ENCODE measurements around the gene TACC3.

The TACC3 gene

DNA sequence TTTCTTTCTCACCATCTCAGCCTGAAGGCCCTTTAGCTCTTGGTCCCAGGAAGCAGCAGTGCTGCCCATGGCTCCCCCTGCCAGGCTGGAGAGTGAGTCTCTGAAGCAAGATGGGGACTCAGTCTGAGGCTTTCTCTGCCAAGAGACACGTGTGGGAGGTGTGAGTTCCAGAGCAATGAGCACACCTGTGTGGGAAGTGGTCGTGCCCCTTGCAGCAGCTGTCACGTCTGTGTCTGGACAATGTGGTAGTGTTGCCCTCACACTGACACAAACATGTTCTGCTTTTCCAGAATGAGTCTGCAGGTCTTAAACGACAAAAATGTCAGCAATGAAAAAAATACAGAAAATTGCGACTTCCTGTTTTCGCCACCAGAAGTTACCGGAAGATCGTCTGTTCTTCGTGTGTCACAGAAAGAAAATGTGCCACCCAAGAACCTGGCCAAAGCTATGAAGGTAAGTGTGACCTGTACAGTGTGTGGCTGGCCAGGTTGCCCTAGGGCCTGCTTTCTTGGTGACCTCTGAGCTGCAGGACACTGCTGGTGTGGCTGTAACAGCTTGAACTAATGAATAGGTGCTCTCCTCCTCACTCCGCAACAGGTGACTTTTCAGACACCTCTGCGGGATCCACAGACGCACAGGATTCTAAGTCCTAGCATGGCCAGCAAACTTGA, 1.9 kb downstream of the TACC3 start:
- H3K36me3 ChIP-seq, result peaks cover 17% of the 10 kb centered on the region
- no peaks in the 10 kb centered on the region for H3K9me3 ChIP-seq
- peak overlapping the region; percentile 82 to 90 for H3K4me3 ChIP-seq (ENCODE audit: low read depth in 1 of 2, low read length in 1 of 2)
- H3K27ac ChIP-seq, result peak overlapping the region; percentile 98
- TF ChIP-seq, protein P1, sequence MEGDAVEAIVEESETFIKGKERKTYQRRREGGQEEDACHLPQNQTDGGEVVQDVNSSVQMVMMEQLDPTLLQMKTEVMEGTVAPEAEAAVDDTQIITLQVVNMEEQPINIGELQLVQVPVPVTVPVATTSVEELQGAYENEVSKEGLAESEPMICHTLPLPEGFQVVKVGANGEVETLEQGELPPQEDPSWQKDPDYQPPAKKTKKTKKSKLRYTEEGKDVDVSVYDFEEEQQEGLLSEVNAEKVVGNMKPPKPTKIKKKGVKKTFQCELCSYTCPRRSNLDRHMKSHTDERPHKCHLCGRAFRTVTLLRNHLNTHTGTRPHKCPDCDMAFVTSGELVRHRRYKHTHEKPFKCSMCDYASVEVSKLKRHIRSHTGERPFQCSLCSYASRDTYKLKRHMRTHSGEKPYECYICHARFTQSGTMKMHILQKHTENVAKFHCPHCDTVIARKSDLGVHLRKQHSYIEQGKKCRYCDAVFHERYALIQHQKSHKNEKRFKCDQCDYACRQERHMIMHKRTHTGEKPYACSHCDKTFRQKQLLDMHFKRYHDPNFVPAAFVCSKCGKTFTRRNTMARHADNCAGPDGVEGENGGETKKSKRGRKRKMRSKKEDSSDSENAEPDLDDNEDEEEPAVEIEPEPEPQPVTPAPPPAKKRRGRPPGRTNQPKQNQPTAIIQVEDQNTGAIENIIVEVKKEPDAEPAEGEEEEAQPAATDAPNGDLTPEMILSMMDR (IDR thresholded peaks at IDR 0.05), result no peak
- H3K27me3 ChIP-seq, result no peaks in the 10 kb centered on the region
- peaks cover 85 to 88% of the 10 kb centered on the region in 2 experiments for H3K4me1 ChIP-seq (ENCODE audit: control insufficient read depth in 1 of 2, insufficient read depth in 1 of 2, low read depth in 1 of 2, low read length in 1 of 2)

- TF ChIP-seq, protein P1 (IDR thresholded peaks at IDR 0.05), result no peak
- Histone ChIP-seq H3K4me3 (ENCODE audit: low read depth in 1 of 2, low read length in 1 of 2) (peak overlapping the region; percentile 82 to 90), H3K36me3 (peaks cover 38% of the 10 kb centered on the region), H3K4me1 (ENCODE audit: control insufficient read depth in 1 of 2, insufficient read depth in 1 of 2, low read depth in 1 of 2, low read length in 1 of 2) (peaks cover 85% of the 10 kb centered on the region in 2 experiments), H3K27me3 (no peaks in the 10 kb centered on the region), H3K27ac (peak overlapping the region; percentile 98), H3K9me3 (no peaks in the 10 kb centered on the region)
Measured at GRCh38 chr4:1725521-1725920, 4.2 kb downstream of the TACC3 start.

GRCh38 chr4:1726146-1726934, 5.0 kb downstream of the TACC3 start:
- Histone ChIP-seq H3K36me3 (peaks cover 46% of the 10 kb centered on the region), H3K9me3 (no peaks in the 10 kb centered on the region), H3K4me3 (ENCODE audit: low read depth in 1 of 2, low read length in 1 of 2) (peak overlapping the region; percentile 82 to 90), H3K27me3 (no peaks in the 10 kb centered on the region), H3K4me1 (ENCODE audit: control insufficient read depth in 1 of 2, insufficient read depth in 1 of 2, low read depth in 1 of 2, low read length in 1 of 2) (peaks cover 82 to 84% of the 10 kb centered on the region in 2 experiments), H3K27ac (peak overlapping the region; percentile 98)
- TF ChIP-seq, protein P1 (IDR thresholded peaks at IDR 0.05), result peak; percentile 99

- Histone ChIP-seq H3K36me3 (peaks cover 56% of the 10 kb centered on the region), H3K9me3 (no peaks in the 10 kb centered on the region), H3K4me3 (ENCODE audit: low read depth in 1 of 2, low read length in 1 of 2) (peak overlapping the region; percentile 57 to 82), H3K27ac (peak overlapping the region; percentile 98), H3K4me1 (ENCODE audit: control insufficient read depth in 1 of 2, insufficient read depth in 1 of 2, low read depth in 1 of 2, low read length in 1 of 2) (peaks cover 72 to 76% of the 10 kb centered on the region in 2 experiments), H3K27me3 (no peaks in the 10 kb centered on the region)
- TF ChIP-seq, protein P1 (IDR thresholded peaks at IDR 0.05), result no peak
Measured at GRCh38 chr4:1727117-1728031, 6.1 kb downstream of the TACC3 start.

All from neutrophil (primary cell).